ENCODE measurements around the gene LRP1B. TPM values are rescaled to one million over a fixed set of nuclear protein-coding genes. Genes with fewer than 3 reads are reported as not detected.

Gene LRP1B
- total RNA-seq, 1 experiment from 2014 or later = 0.52 TPM

DNA sequence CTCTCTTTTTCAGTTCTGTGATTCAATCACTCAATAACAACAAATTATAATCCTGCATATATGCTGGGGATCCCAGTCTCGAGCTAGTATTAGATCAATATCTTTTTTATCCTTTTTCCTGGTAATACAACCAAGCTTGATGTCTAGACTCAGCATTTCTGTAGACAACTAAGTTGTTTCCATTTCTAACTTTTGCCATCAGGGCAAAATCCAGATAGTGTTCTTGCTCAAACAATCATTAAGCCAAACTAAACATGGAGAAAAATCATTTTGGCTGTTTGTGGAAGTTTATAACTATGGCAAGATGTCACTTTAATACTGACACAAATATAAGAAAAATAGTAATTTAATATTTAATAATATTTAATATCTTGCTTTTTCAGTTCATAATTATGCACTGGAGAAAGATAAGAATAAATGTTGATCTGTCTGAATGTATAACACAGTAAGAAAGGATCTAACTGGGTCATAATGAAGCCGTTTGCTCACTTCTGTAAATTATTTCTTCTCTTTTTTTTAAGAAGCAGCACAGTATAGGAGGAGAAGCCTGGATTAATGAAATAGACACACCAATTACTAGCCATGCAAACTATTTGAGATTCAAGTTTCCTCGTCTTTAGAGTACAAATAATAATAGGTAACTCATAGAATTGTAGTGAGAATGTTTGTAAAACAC lies 979.1 kb downstream of the LRP1B start (continued):
- TF ChIP-seq ZMAT4 (CRISPR knock-in tag; IDR thresholded peaks at IDR 0.05) (no peak), SMAD4 (CRISPR knock-in tag; IDR thresholded peaks at IDR 0.05) (no peak)

DNA sequence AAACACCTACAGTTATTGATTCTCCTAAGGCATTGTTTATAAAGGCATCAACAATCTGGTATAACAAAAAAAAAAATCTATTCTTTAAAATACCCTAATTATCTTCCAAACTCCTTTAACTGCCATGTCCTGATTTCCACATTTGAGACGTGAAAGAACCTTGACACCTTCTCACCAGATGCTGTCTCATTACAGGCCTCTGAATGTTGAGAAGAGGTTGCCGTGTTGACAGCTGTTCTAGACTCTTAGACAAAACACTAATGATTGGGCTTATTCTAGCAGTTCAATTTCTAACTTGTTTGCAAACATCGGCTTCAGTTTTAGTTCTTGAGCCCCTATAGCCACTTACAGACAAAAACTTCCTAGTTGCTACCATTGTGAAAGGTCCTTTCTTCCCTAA lies 988.8 kb downstream of the LRP1B start:
- ATAC-seq = no peak
- CTCF ChIA-PET = no interaction called here
- TF ChIP-seq, protein P1, sequence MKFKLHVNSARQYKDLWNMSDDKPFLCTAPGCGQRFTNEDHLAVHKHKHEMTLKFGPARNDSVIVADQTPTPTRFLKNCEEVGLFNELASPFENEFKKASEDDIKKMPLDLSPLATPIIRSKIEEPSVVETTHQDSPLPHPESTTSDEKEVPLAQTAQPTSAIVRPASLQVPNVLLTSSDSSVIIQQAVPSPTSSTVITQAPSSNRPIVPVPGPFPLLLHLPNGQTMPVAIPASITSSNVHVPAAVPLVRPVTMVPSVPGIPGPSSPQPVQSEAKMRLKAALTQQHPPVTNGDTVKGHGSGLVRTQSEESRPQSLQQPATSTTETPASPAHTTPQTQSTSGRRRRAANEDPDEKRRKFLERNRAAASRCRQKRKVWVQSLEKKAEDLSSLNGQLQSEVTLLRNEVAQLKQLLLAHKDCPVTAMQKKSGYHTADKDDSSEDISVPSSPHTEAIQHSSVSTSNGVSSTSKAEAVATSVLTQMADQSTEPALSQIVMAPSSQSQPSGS (CRISPR knock-in tag; IDR thresholded peaks at IDR 0.05; ENCODE audit: borderline replicate concordance, low read depth) = no peak
- TF ChIP-seq GTF2I (CRISPR knock-in tag; conservative IDR thresholded peaks at IDR 0.05) (no peak), MYBL2 (CRISPR knock-in tag; IDR thresholded peaks at IDR 0.05) (no peak), EMX1 (CRISPR knock-in tag; IDR thresholded peaks at IDR 0.05) (no peak), NR3C1 (CRISPR knock-in tag; conservative IDR thresholded peaks at IDR 0.05; ENCODE audit: low read depth) (no peak), MAX (CRISPR knock-in tag; IDR thresholded peaks at IDR 0.05) (no peak), CDX4 (CRISPR knock-in tag; IDR thresholded peaks at IDR 0.05; ENCODE audit: borderline replicate concordance) (no peak), TEAD1 (CRISPR knock-in tag; IDR thresholded peaks at IDR 0.05) (no peak), ZBTB43 (CRISPR knock-in tag; IDR thresholded peaks at IDR 0.05) (no peak), SMAD4 (CRISPR knock-in tag; IDR thresholded peaks at IDR 0.05) (no peak)
- TF ChIP-seq, protein P2, sequence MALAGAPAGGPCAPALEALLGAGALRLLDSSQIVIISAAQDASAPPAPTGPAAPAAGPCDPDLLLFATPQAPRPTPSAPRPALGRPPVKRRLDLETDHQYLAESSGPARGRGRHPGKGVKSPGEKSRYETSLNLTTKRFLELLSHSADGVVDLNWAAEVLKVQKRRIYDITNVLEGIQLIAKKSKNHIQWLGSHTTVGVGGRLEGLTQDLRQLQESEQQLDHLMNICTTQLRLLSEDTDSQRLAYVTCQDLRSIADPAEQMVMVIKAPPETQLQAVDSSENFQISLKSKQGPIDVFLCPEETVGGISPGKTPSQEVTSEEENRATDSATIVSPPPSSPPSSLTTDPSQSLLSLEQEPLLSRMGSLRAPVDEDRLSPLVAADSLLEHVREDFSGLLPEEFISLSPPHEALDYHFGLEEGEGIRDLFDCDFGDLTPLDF (CRISPR knock-in tag; IDR thresholded peaks at IDR 0.05) = no peak
- no peaks in the 10 kb centered on the region for H3K9me3 Mint-ChIP-seq
- H3K27me3 Mint-ChIP-seq (ENCODE audit: low read depth) = no peaks in the 10 kb centered on the region
- H3K36me3 Mint-ChIP-seq = no peaks in the 10 kb centered on the region
- H3K27ac Mint-ChIP-seq = no peak overlapping the region
- DNase-seq (ENCODE audit: low spot score) = no peak
- POLR2A ChIA-PET = no interaction called here
- no peak overlapping the region for H3K4me3 Mint-ChIP-seq
- H3K4me1 Mint-ChIP-seq = no peaks in the 10 kb centered on the region

GRCh38 chr2:141137122-141137693 lies 993.6 kb downstream of the LRP1B start:
- Mint-ChIP-seq H3K36me3 (no peaks in the 10 kb centered on the region), H3K9me3 (no peaks in the 10 kb centered on the region), H3K27ac (no peak overlapping the region), H3K4me3 (no peak overlapping the region), H3K4me1 (no peaks in the 10 kb centered on the region), H3K27me3 (ENCODE audit: low read depth) (no peaks in the 10 kb centered on the region)
- ChIA-PET CTCF (no interaction called here), POLR2A (no interaction called here)
- ATAC-seq (no peak), DNase-seq (ENCODE audit: low spot score) (no peak)
- TF ChIP-seq ZNF138 (CRISPR knock-in tag; conservative IDR thresholded peaks at IDR 0.05) = no peak

DNA sequence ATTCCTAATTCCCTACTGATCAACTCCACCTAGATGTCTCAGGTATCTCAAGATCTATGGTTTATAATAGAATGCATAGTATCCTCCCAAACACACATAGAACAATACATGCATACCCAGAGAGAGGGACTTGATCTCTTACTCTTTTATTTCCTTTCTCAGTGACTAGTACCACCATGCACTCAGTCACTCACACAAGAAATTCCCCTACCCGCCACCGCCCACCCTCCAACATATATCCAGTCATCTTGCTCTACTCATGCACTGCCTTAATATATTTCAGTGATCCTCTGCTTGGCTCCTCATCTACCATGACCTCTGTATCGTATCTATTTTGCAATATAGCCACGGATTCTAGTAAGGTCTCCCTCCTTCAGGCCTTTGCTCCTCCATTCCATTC lies 996.9 kb downstream of the LRP1B start:
- H3K27ac Mint-ChIP-seq = no peak overlapping the region
- DNase-seq (ENCODE audit: low spot score) (no peak), ATAC-seq (no peak)
- ChIA-PET POLR2A (no interaction called here), CTCF (interaction anchor here (0.8 kb wide), 1 partner anchor 24 kb away, joined by 5 read pairs; no protein-coding TSS in a partner anchor)
- no peak overlapping the region for H3K4me3 Mint-ChIP-seq
- no peaks in the 10 kb centered on the region for H3K27me3 Mint-ChIP-seq (ENCODE audit: low read depth)
- H3K9me3 Mint-ChIP-seq = no peaks in the 10 kb centered on the region
- H3K36me3 Mint-ChIP-seq = no peaks in the 10 kb centered on the region
- TF ChIP-seq, protein P3, sequence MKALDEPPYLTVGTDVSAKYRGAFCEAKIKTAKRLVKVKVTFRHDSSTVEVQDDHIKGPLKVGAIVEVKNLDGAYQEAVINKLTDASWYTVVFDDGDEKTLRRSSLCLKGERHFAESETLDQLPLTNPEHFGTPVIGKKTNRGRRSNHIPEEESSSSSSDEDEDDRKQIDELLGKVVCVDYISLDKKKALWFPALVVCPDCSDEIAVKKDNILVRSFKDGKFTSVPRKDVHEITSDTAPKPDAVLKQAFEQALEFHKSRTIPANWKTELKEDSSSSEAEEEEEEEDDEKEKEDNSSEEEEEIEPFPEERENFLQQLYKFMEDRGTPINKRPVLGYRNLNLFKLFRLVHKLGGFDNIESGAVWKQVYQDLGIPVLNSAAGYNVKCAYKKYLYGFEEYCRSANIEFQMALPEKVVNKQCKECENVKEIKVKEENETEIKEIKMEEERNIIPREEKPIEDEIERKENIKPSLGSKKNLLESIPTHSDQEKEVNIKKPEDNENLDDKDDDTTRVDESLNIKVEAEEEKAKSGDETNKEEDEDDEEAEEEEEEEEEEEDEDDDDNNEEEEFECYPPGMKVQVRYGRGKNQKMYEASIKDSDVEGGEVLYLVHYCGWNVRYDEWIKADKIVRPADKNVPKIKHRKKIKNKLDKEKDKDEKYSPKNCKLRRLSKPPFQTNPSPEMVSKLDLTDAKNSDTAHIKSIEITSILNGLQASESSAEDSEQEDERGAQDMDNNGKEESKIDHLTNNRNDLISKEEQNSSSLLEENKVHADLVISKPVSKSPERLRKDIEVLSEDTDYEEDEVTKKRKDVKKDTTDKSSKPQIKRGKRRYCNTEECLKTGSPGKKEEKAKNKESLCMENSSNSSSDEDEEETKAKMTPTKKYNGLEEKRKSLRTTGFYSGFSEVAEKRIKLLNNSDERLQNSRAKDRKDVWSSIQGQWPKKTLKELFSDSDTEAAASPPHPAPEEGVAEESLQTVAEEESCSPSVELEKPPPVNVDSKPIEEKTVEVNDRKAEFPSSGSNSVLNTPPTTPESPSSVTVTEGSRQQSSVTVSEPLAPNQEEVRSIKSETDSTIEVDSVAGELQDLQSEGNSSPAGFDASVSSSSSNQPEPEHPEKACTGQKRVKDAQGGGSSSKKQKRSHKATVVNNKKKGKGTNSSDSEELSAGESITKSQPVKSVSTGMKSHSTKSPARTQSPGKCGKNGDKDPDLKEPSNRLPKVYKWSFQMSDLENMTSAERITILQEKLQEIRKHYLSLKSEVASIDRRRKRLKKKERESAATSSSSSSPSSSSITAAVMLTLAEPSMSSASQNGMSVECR (CRISPR knock-in tag; IDR thresholded peaks at IDR 0.05; ENCODE audit: borderline replicate concordance) = no peak
- TF ChIP-seq HMGA2 (CRISPR knock-in tag; IDR thresholded peaks at IDR 0.05) = no peak
- TF ChIP-seq EMX1 (CRISPR knock-in tag; IDR thresholded peaks at IDR 0.05) = no peak
- no peak for TF ChIP-seq TEAD4 (CRISPR knock-in tag; IDR thresholded peaks at IDR 0.05)
- no peaks in the 10 kb centered on the region for H3K4me1 Mint-ChIP-seq

All from WTC11 (cell line).